ENCODE measurements around the gene MAN2B2. TPM values are rescaled to one million over a fixed set of nuclear protein-coding genes. Genes with fewer than 3 reads are reported as not detected.

MAN2B2 gene
- polyA plus RNA-seq, 1 donor (not counting 4 experiments of a cell fraction or from before 2014, with no cell fraction given) = 7.4 TPM

DNA sequence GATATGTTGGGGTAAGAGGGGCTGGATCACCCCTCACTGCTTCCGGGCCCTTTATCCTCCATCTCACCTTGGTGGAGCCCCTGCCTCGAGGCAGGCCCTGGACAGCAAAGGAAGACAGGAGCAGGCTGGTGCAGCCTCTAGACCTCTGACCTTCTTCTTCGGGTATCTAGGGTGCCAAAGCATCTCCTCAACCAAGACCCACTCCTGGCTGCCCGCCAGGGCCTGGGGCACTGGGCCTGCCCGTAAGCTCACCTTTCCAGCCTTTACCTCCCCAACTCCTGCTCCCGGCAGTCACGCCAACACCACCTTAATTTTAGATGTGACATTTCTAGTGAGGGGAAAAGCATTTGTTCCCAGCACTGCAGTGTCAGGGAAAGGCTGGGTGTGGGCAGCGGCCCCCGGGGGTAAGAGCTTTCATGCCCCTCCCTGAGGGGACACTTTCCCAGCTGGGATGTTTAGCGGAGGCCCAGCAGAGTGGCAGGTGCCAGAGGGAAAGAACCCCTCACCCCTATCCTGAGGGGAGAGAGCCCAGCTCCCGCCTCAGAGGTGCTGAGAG, 6.7 kb downstream of the MAN2B2 start:
- H3K27me3 ChIP-seq (ENCODE audit: control insufficient read depth, extremely low read depth, insufficient read depth, low read length) = no peaks in the 10 kb centered on the region
- no peak overlapping the region for H3K27ac ChIP-seq (ENCODE audit: control insufficient read depth, insufficient read depth, low read length)
- no peak for FAIRE-seq
- H3K4me2 ChIP-seq (ENCODE audit: control insufficient read depth, extremely low read depth, insufficient read depth, low read depth, low read length) = no peak overlapping the region
- H2AFZ ChIP-seq (ENCODE audit: control insufficient read depth, low read length) = no peak overlapping the region
- no peak for DNase-seq (ENCODE audit: low read depth, low spot score)
- H3K79me2 ChIP-seq (ENCODE audit: control insufficient read depth, insufficient read depth, low read length) = no peaks in the 10 kb centered on the region
- TF ChIP-seq EZH2 (IDR thresholded peaks at IDR 0.05; ENCODE audit: low read length) (no peak), CTCF (optimal IDR thresholded peaks at IDR 0.05 in 1 of 3, IDR thresholded peaks at IDR 0.05 in 1 of 3, conservative IDR thresholded peaks at IDR 0.05 in 1 of 3; ENCODE audit: extremely low read depth in 1 of 3, insufficient read depth in 2 of 3, low read length in 3 of 3) (no peak)
- no peaks in the 10 kb centered on the region for H3K9me1 ChIP-seq (ENCODE audit: control insufficient read depth, extremely low read depth, insufficient read depth, low read length)
- H3K4me3 ChIP-seq (ENCODE audit: control insufficient read depth in 2 of 3, extremely low read depth in 1 of 3, insufficient read depth in 2 of 3, low read depth in 1 of 3, low read length in 3 of 3) = no peak overlapping the region
- no peak overlapping the region for H3K9ac ChIP-seq (ENCODE audit: control insufficient read depth, extremely low read depth, insufficient read depth, low read length)
- no peaks in the 10 kb centered on the region for H3K9me3 ChIP-seq (ENCODE audit: control insufficient read depth, low read depth, low read length)
- H3K36me3 ChIP-seq (ENCODE audit: control insufficient read depth in 2 of 2, extremely low read depth in 1 of 2, insufficient read depth in 2 of 2, low read length in 2 of 2) = peaks cover 4 to 16% of the 10 kb centered on the region in 2 experiments
- H4K20me1 ChIP-seq (ENCODE audit: control insufficient read depth, extremely low read depth, insufficient read depth, low read length) = no peaks in the 10 kb centered on the region
- dilution Hi-C loops (cut with MboI; ENCODE audit: extremely low pct_ligation_motif_present, low sequenced_read_pairs) = no loop called here
- no peaks in the 10 kb centered on the region for H3K4me1 ChIP-seq (ENCODE audit: control insufficient read depth, extremely low read depth, insufficient read depth, low read length)

DNA sequence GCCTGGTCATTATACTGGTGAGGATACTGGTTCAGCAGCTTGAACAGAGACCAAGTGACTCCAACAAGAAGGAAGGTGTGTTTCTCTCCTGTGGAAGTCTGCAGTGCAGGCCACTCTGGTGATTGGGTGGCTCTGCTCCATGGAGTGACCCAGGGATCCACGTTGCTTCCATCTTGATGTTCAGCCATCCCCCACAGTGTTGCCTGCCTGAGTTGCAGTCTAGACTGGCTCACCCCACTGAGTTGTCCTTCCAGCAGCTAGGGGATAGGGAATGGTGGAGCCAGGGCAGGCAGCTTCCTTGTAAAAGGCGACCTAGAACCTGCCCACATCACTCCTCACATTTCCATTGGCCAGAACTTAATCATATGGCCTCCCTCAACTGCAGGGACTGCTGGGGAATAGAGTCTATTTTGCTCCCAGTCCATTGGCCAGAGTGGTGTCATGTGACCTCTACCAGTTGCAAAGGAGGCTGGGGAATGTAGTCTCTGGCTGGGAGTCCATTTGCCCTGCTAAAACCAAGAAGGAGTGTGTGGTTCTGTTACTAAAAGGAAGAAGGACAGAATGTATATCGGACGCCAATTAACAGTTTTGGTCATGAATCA, 8.0 kb downstream of the MAN2B2 start:
- DNase-seq (ENCODE audit: low read depth, low spot score) (no peak), FAIRE-seq (no peak)
- no peak overlapping the region for H3K4me3 ChIP-seq (ENCODE audit: control insufficient read depth in 2 of 3, extremely low read depth in 1 of 3, insufficient read depth in 2 of 3, low read depth in 1 of 3, low read length in 3 of 3)
- H3K79me2 ChIP-seq (ENCODE audit: control insufficient read depth, insufficient read depth, low read length) = no peaks in the 10 kb centered on the region
- H3K9ac ChIP-seq (ENCODE audit: control insufficient read depth, extremely low read depth, insufficient read depth, low read length) = no peak overlapping the region
- H3K36me3 ChIP-seq (ENCODE audit: control insufficient read depth in 2 of 2, extremely low read depth in 1 of 2, insufficient read depth in 2 of 2, low read length in 2 of 2) = peaks cover 4 to 15% of the 10 kb centered on the region in 2 experiments
- H3K27me3 ChIP-seq (ENCODE audit: control insufficient read depth, extremely low read depth, insufficient read depth, low read length) = no peaks in the 10 kb centered on the region
- H3K4me1 ChIP-seq (ENCODE audit: control insufficient read depth, extremely low read depth, insufficient read depth, low read length) = no peaks in the 10 kb centered on the region
- TF ChIP-seq CTCF (optimal IDR thresholded peaks at IDR 0.05 in 1 of 3, IDR thresholded peaks at IDR 0.05 in 1 of 3, conservative IDR thresholded peaks at IDR 0.05 in 1 of 3; ENCODE audit: extremely low read depth in 1 of 3, insufficient read depth in 2 of 3, low read length in 3 of 3) (no peak), EZH2 (IDR thresholded peaks at IDR 0.05; ENCODE audit: low read length) (no peak)
- no peaks in the 10 kb centered on the region for H3K9me1 ChIP-seq (ENCODE audit: control insufficient read depth, extremely low read depth, insufficient read depth, low read length)
- H4K20me1 ChIP-seq (ENCODE audit: control insufficient read depth, extremely low read depth, insufficient read depth, low read length) = no peaks in the 10 kb centered on the region
- no peaks in the 10 kb centered on the region for H3K9me3 ChIP-seq (ENCODE audit: control insufficient read depth, low read depth, low read length)
- H3K4me2 ChIP-seq (ENCODE audit: control insufficient read depth, extremely low read depth, insufficient read depth, low read depth, low read length) = no peak overlapping the region
- dilution Hi-C loops (cut with MboI; ENCODE audit: extremely low pct_ligation_motif_present, low sequenced_read_pairs) = no loop called here
- H2AFZ ChIP-seq (ENCODE audit: control insufficient read depth, low read length) = no peak overlapping the region
- no peak overlapping the region for H3K27ac ChIP-seq (ENCODE audit: control insufficient read depth, insufficient read depth, low read length)
